ENCODE data around the gene TSPAN18.

DNA sequence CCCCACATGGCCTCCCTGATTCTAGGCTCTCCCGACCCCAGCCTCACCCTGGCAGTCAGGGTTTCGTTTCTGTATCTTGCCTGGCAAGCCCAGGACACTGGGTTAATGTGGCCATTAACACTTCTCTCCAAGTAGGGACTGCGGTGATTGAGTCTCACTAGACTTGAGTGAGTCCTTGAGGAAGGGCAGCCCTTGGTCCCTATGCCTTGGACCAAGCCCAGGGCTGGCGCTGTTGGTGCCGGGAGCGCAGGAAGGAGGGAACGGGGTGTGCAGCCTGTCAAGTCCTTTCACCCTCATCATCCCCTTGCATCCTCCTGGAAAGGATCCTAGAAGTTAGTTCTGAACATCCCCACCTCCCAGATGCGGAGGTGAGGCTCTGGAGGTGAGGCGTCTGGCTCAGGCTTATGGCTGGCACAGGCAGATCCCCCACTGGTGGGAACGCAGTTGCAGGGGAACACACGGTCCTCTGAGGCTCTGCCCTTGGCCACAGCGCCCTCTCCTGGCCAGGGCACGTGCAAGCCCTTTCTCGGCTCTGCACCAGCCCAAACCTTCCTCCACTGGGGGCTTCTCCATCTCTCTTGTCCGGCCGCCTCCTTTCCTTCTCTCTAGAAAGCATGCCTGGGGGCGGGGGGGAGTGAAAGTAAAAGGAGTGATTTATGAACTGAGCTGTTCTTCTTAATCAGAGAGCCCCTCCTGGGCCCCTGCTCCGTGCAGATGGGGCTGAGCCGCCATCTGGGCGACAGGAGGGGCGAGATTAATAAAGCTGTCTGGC, 167.3 kb downstream of the TSPAN18 start:
- peak; percentile 70 to 87 (median 80) for TF ChIP-seq CTCF (IDR thresholded peaks at IDR 0.05)
- no peak for TF ChIP-seq POLR2A (IDR thresholded peaks at IDR 0.05)

Data from thyroid gland (tissue), 4 donors.